Measurements from ENCODE around the gene OPTC.
"Not testable (repeated sequence)": the region's sequence is repeated elsewhere in the genome, so short reads cannot be mapped to it uniquely, and the experiment has no call there.

Gene OPTC

GRCh38 chr1:203493901-203494300, at the start of gene OPTC:
Gene OPTC, plus strand, starts transcription at chr1:203494153. Its CDS starts 1,853 bp downstream, at chr1:203496006.
- DNase-seq (ENCODE audit: low spot score) = no peak

DNA sequence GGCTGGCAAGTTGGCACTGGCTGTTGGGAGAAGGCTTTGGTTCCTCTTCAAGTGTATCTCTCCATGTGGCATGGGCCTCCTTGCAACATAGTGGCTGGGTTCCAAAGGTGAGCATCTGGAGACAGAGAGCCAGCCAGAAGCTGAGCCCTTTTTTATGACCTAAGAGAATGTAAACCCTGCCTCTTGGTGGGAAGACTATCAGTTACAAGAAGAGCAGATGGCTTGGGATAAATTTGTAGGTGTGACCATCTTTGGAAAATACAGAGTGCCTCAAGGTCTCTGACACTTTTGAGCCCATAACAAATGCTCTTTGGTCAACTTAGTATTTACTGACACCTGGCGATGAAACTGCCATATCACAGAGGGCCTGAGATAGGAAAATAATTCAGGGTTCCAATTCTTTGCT, 49.8 kb upstream of the OPTC start:
- no peak for DNase-seq (ENCODE audit: low spot score)

GRCh38 chr1:203447151-203447550, 46.8 kb upstream of the OPTC start:
- no peak for DNase-seq (ENCODE audit: low spot score)

- not testable (repeated sequence) for DNase-seq (ENCODE audit: low spot score)
These were observed 46.4 kb upstream of the OPTC start for GRCh38 chr1:203447598-203447997.

DNA sequence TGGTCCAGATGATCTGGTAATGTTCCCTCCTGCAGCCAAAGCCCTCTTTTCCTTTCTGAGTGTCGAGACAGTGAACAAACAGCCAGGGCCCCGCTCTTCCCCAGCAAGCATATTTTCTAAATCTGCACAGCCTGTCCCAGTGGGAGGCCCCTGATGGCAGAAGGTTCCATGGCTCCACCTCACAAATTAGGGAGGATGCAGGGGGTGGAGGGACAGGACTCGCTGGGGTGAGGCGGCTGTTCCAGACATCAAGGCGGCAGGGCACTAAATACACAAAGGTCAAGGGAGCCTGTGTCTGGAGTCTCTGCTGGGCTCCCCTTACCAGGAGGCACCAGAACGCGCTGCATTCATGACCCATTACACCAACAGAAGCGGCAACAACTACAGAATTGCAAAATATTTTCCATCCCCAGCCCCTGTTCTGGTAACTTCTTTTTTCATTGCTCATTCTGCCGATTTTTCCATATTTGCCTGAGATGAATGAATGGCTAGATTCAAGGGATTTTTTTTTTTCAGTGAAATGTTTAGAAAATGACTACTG, 45.4 kb upstream of the OPTC start:
- no peak for DNase-seq (ENCODE audit: low spot score)

DNA sequence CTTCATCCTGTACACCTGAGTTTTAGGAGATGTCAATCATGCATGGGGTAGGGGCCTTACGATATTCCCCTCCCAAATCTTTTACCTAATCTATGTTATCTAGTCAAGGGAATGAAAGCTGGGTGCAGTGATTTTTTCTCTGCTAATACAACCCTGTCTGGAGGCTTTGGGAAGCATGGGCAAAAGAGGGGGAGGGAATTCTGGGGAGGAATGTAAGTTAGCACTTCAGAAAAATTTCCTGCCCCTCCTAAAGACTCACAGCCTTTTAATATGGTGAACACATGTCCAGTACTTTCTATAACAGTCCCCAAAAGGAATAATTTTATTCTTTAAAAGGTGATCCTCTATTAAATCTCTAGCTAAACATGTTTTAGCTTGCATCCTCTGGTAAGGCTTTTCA, 44.0 kb upstream of the OPTC start:
- no peak for DNase-seq (ENCODE audit: low spot score)

- no peak for DNase-seq (ENCODE audit: low spot score)
These were observed 43.3 kb upstream of the OPTC start for GRCh38 chr1:203450479-203451149.

- DNase-seq (ENCODE audit: low spot score) = no peak
These were observed 41.8 kb upstream of the OPTC start for GRCh38 chr1:203451836-203452784.

- no peak for DNase-seq (ENCODE audit: low spot score)
These were observed 40.9 kb upstream of the OPTC start for GRCh38 chr1:203453016-203453415.

DNA sequence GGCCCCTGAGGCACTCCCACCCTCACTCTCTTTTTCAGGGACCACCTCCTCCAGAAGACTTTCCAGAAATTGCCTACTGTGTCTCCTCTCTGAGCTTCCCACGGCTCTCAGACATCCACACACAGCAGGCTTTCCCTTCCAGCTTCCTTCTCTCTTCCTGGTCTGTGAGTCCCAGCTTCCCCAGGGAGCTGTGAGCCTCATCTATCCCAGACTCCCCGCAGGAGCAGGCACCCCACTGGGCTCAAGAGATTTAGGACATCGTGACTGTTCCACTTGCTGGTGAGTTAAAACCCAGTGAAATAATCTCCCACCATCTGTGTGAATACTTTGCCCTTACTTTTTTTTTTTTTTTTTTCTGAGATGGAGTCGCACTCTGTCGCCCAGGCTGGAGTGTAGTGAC, 40.3 kb upstream of the OPTC start:
- no peak for DNase-seq (ENCODE audit: low spot score)

GRCh38 chr1:203454986-203455471, 38.9 kb upstream of the OPTC start:
- no peak for DNase-seq (ENCODE audit: low spot score)

- no peak for DNase-seq (ENCODE audit: low spot score)
These were observed 38.2 kb upstream of the OPTC start for GRCh38 chr1:203455706-203456105.

- no peak for DNase-seq (ENCODE audit: low spot score)
These were observed 37.4 kb upstream of the OPTC start for GRCh38 chr1:203456577-203456976.

DNA sequence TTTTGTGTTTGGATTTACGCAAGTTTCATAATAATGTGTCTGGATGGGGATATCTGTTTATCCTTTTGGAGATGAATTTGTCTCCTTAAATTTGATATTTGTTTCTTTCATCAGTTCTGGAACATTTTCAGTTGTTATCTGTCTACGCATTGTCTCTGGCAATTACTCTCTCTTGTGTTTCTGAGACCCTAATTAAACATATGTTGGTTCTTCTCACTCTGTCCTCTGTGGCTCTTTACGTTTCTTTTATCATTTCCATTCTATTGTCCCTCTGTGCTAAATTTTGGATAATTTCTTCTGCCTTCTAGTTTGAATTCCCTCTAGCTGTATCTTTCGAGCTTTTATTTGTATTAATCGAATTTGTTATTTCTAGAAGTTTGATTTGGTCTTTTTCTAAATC, 35.9 kb upstream of the OPTC start:
- no peak for DNase-seq (ENCODE audit: low spot score)

DNA sequence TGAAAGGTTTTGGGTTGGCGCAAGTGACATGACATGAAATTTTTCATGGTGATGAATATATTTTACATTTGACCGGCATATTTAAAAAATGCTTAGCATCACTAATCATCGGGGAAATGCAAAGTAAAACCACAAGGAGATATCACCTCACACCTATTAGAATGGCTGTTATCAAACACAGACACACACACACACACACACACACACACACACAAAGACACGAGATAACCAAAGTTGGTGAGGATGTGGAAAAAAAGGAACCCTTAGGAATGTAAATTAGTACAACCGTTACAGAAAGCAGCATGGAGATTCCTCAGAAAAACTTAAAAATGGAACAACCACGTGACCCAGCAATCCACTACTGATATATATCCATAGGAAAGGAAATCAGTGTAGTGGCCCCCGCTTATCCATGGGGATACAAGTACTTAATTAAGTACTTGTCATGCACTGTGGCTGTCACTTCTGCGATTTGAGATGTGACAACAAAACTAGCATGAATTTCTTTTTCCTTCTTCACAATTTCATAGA, 34.2 kb upstream of the OPTC start:
- no peak for DNase-seq (ENCODE audit: low spot score)

DNA sequence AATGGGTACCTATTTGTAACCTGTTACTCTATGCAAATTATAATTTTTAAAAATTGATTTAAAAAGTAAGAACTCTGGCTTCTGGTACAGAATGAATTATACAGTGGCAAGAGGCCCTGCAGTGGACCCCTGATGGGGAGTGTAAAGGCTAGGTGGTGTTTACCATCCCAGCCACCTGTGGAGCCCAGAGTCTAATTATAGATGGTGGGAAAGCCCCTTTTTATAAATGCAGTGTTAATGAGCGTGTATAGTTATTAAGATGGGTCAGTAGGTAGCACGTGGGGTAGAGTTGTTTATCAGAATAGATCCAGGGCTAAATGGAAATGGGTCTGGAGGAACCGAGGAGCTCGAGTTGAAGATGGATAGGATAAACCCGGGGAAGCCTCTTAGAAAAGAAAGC, 32.2 kb upstream of the OPTC start:
- DNase-seq (ENCODE audit: low spot score) = no peak

DNA sequence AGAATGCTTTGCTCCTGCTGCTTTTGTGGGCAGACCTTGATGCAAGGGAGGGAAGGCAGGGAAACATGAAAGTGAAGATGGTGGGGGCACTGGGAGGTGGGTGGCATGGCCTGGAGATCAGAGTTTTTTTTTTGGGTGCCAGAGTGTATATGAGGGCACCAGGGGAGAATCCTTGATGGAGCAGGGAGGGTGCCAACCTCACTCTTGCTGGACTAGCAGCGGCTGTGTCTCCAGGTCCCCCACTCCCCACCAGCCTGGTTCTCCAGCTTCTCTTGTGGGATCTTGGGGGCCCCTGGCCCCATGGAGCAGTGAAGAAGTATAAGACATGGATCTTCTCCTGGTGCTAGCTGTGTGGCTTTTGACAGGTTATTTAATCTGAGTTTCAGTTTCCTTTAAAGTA, 31.8 kb upstream of the OPTC start:
- DNase-seq (ENCODE audit: low spot score) = no peak

DNA sequence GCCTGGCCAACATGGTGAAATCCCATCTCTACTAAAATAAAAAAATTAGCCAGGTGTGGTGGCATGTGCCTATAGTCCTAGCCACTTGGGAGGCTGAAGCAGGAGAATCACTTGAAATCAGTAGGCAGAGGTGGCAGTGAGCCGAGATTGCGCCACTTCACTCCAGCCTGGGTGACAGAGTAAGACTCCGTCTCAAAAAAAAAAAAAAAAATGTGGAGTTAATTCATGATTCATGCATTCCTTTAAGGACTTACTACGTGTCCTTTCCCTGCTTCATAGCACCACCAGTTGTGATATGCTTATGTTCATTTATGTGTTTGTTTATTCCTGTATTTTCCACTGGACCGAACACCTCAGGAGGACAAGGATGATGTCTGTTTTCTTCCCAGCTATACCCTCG, 31.1 kb upstream of the OPTC start:
- DNase-seq (ENCODE audit: low spot score) = no peak

- no peak for DNase-seq (ENCODE audit: low spot score)
These were observed 30.4 kb upstream of the OPTC start for GRCh38 chr1:203463469-203464062.

GRCh38 chr1:203464226-203464625, 29.7 kb upstream of the OPTC start:
- no peak for DNase-seq (ENCODE audit: low spot score)

DNA sequence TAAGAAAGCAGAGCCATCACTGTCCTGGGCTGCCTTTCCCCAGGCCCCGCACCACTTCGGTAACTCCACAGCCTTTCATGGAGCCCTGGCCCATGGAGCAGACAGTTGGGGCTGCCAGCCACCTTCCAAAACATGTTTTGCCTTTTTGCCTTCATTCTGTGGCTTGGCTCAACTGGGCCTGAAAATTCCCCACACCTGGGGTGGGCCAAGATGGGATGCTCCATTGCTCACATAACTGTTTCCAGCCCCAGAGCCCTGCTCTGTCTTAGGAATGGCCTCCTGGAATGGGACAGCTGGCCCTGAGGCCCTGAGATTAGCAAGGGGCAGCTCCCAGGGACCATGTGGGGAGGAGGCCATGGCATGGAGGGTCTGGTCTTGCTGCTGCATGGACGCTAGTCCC, 29.2 kb upstream of the OPTC start:
- no peak for DNase-seq (ENCODE audit: low spot score)

DNA sequence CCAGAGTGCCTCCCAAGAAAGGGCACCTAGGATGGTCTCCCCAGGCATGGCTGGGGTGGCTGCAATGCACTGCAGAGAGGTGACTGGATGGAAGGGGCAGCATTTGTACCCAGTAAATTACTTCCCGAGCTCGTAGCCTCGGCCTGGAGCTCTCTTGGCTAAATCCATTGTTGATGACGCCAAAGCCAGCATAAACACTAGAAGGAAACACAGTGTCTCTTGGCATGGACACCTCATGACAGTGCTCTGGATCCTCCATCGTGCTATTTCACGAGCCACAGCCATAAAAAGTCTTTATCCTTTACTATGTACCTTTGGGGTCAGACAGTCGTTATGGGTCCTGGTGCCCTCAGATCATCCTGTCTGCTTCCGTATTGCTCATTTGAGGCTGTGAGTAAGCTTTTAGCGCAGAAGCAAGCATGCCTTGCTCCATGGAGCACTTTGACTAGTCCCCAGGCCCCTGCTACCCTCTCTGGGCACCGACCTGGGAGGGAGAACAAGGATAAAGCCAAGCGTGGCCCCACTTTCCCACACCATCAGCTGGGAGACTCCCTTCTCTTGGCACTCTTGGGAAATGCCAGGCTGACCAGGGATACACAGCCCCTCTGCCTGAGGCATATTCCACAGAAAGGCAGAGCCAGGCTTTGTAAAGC, 28.7 kb upstream of the OPTC start:
- DNase-seq (ENCODE audit: low spot score) = no peak
